GM19025 (cell line): ENCODE data around the gene TLE6.
"Not testable (repeated sequence)": the region's sequence is repeated elsewhere in the genome, so short reads cannot be mapped to it uniquely, and the experiment has no call there.

Experiments used
- ATAC-seq: cut with Tn5 transposase; IDR thresholded peaks from one replicate; pipeline ENCODE4 v1.9.1; 2021; ENCODE audit warnings: mild to moderate bottlenecking, low read depth, moderate library complexity; ENCODE audit not compliant: unreplicated experiment

The TLE6 gene

DNA sequence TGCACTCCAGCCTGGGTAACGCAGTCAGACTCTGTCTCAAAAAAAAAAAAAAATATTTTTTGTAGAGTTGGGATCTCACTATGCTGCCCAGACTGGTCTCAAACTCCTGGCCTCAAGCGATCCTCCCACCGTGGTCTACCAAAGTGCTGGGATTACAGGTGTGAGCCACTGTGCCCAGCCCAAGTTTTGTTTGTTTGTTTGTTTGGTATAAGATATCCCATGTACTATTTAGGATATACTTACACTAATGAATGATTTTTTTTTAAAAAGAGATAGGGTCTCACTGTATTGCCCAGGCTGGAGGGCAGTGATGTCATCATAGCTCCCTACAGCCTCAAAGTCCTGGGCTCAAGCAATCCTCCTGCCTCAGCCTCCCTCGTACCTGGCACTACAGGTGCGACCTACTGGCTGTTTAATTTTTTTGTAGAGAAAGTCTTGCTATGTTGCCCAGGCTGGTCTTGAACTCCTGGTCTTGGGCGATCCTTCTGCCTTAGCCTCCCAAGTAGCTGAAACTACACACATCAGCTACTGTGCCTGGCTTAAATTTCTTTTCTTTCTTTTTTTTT lies 24.0 kb downstream of the TLE6 start:
- no peak for ATAC-seq

DNA sequence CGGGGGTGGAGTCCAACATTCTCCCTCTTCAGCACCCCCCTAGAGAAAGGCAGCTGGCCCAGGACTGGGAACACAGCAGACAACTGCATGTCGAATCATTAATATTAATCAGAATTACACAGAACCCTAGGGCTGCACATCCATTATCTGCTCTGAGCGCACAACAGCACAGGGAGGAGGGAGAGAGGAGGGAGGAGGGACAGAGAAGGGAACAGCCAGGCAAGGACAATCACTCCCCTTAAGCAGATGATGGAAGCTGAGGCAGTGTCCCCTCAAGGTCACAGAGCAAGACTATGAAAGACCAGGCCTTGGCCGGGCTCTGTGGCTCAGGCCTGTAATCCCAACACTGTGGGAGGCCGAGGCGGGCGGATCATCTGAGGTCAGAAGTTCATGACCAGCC lies 25.7 kb downstream of the TLE6 start:
- no peak for ATAC-seq

DNA sequence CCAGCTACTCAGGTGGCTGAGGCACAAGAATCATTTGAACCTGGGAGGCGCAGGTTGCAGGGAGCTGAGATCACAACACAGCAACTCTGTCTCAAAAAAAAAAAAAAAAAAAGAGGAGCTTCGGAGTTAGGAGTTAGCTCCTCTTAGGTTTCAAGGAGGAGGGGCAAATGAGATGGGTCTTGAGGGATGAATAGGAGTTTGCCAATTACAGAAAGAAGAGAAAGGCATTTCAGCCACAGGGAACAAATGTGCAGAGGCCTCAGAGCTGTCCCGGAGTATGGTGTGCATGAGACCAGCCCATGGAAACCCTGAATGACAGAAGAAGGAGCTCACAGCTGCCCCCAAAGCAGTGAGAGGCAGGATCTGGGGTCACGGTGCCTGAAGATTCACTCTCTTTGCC lies 27.2 kb downstream of the TLE6 start:
- ATAC-seq: no peak

DNA sequence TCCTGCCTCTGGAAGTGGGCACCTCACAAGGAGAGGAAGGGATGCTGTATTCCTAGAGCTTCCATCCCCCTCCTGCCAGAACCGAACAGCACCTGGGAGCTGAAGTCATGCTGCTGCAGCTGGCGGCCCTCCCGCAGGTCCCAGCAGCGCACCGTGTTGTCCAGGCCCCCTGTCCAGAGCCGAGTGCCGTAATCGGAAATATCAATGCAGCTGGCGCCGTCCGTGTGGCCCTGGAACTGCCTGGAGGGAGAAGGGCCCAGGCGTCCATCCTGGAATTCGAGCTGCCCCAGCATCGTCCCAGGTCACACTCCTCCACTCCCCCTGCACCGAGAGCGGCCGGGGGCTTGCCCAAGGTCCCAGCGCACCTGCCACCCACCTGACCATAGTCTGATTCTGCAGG lies 28.0 kb downstream of the TLE6 start:
- ATAC-seq: no peak

DNA sequence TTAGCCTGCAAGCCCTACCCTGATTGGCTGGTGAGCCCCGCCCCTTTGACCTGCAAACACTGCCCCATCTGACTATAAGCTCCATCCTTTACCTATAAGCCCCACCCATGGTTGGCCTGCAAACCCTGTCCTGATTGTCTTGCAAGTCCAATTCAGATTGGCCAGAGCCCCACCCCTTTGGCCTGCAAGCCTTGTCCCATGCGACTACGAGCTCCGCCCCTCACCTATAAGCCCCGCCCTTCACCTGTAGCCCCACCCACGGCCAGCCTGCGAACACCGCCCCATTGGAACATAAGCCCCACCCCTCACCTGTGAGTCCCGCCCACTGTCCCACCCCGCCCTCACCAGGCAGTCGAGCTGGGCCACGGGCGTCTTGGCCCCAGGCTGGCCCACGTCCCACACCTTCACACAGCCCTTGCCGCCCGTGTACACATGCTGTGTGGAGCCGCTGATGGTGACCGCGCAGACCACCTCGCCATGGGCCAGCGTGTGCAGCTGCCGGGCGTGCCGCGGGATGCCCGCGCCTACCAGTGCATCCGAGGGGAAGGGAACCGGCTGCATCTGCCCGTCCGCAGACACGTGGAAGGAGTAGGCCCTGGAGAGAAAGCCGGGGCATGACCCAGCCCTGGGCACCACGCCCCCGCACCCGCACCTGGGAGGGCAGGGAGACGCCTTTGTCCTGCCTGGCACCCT lies 28.9 kb downstream of the TLE6 start:
- ATAC-seq: no peak

DNA sequence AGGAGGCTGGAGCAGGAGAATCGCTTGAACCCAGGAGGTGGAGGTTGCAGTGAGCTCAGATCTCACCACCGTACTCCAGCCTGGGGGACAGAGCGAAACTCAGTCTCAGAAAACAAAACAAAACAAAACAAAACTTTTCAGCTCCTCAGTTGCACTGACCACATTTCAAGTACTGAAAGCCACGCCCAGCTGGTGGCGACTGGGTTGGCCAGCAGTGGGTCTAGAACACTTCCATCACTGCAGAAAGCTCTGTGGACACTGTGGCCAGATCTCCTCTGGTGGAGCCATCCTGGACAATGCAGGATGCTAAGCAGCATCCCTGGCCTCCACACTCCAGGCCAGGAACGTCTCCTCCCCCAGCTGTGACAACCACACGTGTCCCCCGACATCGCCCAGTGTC lies 30.6 kb downstream of the TLE6 start:
- ATAC-seq: no peak

DNA sequence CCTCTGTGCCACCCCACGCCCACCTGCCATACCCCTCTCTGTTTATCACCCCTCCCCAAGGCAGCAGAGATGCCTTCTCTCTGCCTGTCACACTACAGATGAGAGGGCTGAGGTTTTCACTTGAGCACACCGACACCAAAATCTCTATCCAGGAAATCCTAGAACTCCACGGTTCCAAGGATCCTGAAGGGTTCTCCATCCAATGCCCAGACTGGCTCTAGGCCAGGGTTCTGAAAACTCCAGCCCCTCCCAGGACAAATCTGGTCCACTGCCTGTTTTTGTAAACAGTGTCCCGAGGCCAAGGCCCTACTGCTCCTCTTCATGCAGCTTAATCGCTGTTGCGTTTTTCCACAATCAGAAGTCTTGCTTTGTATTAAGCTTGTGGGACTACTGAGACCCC lies 31.6 kb downstream of the TLE6 start:
- ATAC-seq: no peak

DNA sequence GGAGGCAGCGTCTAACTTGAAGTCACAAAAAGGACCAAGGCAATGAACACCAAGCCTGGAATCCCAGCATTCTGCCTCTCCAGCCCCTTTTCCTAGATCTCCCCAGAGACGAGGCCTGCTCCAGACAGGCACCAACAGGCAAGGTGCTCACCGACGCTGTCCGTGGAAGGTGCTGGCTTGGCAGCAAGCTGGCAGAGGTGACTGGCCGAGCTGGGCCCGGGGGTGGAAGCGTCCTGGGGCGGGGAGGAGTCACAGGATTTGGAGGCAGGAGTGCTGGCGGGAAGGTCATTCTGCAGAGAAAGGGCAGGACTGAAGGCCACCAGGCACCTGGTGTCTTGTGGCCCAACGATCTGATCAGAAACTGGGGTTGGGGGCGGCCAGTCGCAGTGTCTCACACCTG lies 33.5 kb downstream of the TLE6 start:
- no peak for ATAC-seq

DNA sequence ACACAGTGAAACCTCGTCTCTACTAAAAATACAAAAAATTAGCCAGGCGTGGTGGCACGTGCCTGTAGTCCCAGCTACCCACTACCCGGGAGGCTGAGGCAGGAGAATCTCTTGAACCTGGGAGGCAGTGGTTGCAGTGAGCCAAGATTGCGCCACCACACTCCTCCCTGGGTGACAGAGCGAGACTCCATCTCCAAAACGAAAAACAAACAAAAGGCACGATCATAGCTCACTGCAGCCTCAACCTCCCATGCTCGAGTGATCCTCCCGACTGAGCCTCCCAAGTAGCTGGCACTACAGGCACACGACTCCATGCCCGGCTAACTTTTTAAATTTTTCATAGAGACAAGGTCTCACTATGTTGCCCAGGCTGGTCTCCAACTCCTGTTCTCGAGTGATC lies 34.7 kb downstream of the TLE6 start:
- not testable (repeated sequence) for ATAC-seq

DNA sequence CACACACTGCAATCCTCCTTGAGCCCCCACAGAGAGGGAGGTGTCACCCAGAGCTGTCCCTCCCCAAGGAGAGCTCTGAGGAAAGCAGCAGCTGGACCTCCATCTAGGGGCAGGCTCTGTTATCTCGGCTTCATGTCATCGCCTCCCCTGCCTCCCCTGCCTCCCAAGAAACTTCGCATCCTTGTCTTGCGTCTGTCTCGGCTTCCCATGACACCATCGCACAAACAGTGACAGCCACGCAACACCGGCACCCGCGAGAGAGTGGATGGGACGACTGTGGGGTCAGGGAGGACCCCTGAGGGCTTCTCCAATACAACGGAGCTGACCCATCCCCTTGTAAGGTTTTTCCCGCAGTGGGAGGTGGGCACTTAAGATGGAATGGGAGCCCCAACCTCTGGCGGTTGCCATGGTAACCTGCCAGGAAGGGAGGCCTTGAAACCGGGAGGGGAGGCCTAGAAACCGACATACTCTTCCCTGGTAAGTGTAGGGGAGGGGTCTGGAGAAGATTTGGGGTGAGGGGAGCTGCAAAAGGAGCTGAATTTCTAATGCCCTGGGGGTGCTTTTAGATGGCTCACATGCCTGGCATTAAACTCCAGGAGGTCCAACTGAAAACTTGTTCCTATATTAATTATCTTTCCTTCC lies 35.4 kb downstream of the TLE6 start:
- no peak for ATAC-seq

DNA sequence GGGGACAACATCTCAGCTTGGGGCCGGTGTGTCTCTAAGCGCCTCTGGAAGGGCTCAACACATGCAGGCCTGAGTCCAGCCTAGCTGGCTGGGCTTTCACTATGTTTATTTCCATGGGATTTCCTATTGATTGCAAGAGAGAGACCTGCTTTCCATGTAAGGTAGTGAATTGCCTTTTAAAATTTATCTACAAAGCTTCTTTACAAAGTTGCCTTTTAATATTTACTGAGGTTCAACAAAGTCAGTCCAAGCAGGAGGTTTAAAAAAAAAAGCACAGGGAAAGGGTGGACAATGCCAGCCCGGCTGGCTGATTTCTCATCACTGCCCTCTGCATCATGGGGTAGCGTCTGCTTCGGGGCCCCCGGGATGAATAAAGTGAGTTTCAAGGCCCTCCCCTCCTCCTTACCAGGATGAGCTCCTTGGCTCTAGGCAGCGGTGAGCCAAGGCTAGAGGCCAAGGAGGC lies 35.9 kb downstream of the TLE6 start:
- ATAC-seq: no peak

DNA sequence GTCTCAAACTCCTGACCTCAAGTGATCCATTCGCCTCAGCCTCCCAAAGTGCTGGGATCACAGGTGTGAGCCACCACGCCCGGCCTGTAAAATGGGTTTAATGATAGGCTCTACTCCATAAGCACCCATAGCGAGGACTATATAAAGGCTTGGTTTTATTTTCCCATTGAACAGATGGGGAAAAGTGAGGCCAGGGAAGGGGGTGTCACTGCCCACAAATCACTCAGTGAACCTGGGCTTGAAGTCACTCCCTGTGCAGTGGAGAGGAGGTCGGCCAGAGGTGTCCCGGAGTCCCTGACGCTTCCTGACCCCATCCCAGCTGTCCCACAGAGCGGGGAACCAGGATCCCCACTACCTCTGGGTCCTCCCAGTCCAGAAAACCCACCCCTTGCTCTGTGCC lies 36.8 kb downstream of the TLE6 start:
- no peak for ATAC-seq

DNA sequence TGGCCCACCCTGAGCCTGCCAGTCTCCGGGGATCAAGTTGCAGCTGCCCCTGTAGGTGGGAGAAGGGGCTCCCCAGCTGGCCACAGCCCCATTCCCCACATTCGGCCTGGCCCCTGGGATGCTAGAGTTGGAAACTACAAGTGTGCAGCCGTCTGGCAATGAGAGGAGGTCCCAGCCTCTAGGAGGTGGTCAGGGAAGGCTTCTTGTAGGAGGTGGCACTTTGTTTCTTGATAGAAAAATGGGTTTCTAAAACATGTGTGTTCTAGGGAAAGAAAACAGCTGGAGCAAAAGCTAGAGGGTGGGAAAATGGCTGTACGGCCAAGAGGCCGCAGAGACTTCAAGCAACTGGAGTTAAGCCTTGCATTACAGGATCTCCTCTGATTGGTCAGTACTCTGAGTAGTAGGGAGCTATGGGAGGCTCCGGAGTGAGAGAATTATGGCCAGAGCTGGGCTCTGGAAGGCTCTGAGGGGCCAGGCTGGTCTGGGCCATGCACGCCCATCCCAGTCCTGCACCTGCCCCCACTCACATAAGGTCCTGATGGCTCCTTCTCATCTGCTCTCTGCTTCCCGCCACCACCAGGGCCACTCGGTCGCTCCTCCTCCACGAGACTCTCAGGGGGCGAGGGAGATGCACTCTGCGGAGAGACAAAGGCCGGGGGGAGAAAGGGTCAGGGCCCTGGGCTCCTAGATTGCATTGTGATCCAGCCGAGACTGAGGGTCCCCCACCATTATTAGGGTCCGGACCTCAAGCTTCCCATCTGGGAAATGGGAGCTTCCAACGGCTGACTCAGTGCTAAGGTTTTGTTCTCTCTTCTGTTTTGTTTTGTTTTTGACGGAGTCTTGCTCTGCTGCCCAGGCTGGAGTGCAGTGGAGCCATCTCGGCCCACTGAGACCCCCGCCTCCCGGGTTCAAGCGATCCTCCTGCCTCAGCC lies 38.0 kb downstream of the TLE6 start:
- ATAC-seq: no peak

DNA sequence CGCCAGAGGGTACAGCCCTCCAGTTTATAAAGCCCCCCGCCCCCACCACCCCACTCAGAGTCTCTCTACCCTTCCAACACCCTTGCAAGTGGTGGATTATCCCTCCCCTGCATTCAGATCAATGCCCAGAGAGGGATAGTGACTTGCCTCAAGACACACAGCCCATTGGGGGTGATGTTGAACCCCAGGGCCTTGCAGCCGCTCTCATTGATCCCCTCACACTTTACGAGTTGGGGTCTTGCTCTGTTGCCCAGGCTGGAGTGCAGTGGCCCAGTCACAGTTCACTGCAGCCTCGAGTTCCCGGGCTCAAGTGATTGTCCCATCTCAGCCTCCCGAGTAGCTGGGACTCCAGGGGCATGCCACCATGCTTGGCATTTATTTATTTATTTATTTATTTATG lies 40.6 kb downstream of the TLE6 start:
- no peak for ATAC-seq

DNA sequence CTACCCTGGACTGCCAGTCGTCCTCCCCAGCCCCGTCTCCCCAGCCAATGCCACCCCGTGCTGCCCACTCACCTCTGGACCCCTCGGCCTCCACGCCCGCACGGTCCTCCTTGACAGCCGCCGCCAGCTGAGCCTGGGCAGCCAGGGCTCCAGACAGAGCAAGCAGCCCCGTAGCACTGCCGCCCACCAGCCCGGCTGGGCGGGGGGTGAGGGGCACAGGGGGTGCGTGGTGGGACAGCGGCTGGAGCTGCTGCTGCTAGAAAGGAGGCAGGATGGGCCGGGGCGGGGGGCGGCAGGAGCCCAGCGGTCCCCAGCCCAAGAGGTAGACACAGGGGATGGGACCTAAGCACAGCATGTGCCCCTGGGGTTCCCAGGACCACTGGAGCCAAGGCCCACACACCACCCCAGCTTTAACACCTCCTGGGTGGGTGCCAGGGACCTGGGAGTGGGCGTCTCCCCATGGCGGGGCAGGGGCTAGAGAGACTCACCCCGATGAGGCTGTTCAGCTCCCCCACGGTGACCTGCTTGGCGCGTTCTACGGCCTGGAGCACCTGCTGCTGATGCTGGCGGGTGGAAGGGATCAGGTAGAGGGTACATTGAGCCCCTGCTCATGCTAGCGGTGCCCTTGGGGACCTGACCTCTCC lies 42.0 kb downstream of the TLE6 start:
- ATAC-seq: no peak

DNA sequence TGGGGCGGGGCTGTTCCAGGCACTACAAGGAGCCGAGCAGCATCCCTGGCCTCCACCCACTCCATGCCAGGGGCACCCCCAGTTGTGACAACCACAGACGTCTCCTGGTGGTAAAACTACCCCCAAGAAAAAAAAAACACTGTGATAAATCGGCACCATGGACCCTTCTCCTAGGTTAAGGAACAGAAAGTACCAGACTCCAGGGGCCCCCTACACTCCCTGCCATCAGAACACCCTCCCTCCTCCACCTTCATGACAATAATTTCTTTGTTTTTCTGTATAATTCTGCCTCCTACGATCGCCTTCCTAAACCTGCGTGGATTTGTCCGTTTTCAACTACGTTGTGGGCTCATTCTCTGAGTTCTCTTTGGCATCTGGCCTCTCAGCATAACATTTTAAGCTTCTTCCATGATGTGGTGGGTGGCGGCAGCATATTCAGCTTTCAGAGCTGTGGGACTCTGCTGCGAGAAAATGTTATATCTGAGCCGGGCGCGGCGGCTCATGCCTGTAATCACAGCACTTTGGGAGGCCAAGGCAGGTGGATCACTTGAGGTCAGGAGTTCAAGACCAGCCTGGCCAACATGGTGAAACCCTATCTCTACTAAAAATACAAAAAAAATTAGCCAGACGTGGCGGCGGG lies 43.1 kb downstream of the TLE6 start:
- no peak for ATAC-seq

DNA sequence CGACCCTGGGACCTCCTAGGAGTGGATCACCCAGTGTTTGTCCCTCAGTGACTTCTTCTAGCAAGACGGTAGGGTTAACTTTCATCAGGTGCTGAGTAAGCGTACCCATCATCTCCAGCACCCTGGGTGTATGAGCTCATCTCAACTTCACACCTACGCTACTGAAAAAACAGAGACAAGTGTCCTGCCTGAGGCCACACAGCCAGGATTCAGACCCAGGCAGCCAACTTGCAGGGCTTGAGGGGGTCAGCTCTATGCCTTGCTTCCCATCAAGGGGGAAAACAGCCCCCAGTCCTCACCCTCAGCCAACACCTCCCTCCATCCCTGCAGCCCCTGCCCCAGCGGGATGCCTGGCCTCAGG lies 47.1 kb downstream of the TLE6 start:
- ATAC-seq: no peak

DNA sequence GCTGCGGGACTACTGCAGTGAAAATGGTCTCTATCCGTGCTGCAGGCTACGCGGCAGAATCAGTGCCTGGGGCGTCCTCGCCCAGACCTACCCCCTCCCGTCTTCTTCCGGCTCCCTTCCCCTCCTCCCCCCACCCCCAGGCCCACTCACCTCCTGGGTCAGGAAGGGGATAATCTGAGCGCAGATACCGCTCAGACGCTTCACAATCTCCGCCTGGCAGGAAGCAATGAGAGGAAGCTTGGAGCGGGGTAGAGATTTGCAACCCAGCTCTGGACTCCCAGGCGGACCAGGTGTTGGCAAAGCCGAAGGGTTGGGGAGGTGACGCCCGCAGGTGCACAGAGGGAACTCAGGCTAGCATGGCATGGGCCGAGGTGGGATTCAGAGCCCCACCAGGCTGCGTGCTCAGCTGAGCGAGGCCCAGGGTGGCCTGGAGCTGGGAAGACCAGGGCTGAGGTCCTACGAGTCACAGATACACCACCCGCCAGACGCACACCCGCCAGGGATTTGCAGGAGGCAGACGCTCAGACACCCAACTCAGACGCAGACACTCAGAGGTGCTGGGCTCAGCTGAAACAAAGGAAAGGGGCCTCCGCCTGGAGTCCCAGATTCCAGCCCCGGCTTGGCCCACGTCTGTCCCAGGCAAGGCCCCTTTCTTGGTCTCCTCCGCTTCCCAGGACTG lies 47.6 kb downstream of the TLE6 start:
- no peak for ATAC-seq

DNA sequence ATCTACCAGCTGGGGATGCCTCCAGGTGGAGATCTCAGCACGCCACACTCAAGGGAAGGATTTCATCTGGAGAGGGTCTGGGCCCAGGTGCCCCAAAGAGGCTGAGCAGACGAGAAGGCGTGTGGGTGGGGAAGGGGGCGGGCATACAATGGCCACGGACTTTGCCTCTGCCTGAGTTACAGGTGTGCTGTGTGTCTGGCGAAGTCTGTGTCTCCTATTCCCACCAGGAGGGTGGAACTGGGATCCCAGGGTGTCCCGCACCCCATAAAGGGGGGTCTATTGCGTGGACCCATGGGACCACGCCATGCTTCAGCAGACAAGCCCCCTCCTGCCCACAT lies 48.2 kb downstream of the TLE6 start:
- no peak for ATAC-seq

DNA sequence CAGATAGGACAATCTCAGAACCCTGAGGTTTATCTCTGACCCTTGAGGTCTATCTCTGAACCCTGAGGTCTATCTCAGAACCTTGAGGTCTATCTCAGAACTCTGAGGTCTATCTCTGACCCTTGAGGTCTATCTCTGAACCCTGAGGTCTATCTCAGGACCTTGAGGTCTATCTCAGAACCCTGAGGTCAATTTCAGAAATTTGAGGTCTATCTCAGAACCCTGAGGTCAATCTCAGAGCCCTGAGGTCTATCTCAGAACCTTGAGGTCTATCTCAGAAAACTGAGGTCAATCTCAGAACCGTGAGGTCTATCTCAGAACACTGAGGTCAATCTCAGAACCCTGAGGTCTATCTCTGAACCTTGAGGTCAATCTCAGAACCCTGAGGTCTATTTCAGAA lies 49.4 kb downstream of the TLE6 start:
- no peak for ATAC-seq
